Epithelial cell of proximal tubule (primary cell): ENCODE data around the gene FYB1. TPM values are rescaled to one million over a fixed set of nuclear protein-coding genes. Genes with fewer than 3 reads are reported as not detected.

Source experiments
- DNase-seq: peaks from one replicate; pipeline ENCODE4 v3.0.0-alpha.2; 2011; ENCODE audit warnings: low read depth
- H3K4me3 ChIP-seq: 2 replicates; pipeline ENCODE4 v1.5.1; 2011; ENCODE audit warnings: low read depth, mild to moderate bottlenecking, low read length
- total RNA-seq: library from RNA; depleted of rRNA; stranded (reverse); fragments of >200 nt; gene quantifications from 2 replicates; pipeline ENCODE4 v1.2.3, GENCODE V29; 2015
- TF ChIP-seq, protein P1 (sequence below): conservative IDR thresholded peaks from 2 replicates; pipeline ENCODE4 v1.5.1; 2012; ENCODE audit warnings: low read depth, mild to moderate bottlenecking, low read length

The FYB1 gene, protein sequence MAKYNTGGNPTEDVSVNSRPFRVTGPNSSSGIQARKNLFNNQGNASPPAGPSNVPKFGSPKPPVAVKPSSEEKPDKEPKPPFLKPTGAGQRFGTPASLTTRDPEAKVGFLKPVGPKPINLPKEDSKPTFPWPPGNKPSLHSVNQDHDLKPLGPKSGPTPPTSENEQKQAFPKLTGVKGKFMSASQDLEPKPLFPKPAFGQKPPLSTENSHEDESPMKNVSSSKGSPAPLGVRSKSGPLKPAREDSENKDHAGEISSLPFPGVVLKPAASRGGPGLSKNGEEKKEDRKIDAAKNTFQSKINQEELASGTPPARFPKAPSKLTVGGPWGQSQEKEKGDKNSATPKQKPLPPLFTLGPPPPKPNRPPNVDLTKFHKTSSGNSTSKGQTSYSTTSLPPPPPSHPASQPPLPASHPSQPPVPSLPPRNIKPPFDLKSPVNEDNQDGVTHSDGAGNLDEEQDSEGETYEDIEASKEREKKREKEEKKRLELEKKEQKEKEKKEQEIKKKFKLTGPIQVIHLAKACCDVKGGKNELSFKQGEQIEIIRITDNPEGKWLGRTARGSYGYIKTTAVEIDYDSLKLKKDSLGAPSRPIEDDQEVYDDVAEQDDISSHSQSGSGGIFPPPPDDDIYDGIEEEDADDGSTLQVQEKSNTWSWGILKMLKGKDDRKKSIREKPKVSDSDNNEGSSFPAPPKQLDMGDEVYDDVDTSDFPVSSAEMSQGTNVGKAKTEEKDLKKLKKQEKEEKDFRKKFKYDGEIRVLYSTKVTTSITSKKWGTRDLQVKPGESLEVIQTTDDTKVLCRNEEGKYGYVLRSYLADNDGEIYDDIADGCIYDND
- total RNA-seq, result not detected in 2 replicates

DNA sequence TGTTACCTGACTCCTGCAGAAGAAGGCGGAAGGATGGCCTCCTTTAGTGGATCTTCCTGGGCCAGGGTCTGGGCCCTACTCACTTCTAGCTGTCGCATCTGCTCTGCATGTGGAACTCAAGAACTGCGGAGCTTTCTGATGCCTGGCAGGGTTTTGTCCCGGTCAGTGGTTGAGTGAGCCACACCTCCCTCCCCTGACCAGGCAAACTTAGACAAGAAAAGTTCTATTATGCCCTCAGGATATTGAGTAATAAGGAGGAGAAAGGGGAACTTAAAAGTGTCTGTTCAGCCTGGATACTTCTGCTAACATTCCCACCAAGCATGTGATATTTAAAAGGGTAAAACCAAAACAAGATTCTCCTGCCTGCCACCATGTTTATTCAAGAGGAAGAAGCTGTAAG lies at the start of gene FYB1:
Gene FYB1, minus strand, starts transcription at position 127 of the 400 bp plus-strand sequence. CDS start 16,603 bp downstream, outside the sequence.
- TF ChIP-seq, protein P1, sequence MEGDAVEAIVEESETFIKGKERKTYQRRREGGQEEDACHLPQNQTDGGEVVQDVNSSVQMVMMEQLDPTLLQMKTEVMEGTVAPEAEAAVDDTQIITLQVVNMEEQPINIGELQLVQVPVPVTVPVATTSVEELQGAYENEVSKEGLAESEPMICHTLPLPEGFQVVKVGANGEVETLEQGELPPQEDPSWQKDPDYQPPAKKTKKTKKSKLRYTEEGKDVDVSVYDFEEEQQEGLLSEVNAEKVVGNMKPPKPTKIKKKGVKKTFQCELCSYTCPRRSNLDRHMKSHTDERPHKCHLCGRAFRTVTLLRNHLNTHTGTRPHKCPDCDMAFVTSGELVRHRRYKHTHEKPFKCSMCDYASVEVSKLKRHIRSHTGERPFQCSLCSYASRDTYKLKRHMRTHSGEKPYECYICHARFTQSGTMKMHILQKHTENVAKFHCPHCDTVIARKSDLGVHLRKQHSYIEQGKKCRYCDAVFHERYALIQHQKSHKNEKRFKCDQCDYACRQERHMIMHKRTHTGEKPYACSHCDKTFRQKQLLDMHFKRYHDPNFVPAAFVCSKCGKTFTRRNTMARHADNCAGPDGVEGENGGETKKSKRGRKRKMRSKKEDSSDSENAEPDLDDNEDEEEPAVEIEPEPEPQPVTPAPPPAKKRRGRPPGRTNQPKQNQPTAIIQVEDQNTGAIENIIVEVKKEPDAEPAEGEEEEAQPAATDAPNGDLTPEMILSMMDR, result no peak
- no peak within 1 kb of the TSS for H3K4me3 ChIP-seq
- peak; percentile 27 for DNase-seq

DNA sequence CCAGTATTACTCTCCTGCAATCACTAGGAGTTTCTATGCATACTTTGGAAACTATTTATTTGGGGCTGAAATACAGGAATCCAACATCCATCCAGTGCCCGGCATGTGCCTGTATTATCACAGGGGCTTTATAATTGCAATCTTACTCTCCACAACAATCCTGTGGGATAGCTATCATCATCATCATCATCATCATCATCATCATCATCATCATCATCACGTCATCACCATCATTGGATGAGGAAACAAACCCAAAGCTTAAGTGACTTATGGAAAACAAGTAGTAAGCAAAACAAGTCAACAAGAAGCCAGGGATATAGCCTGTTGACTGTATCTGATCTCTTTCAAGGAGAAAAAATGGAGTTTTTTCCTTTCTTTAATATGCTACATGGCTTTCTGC lies 47.8 kb upstream of the FYB1 start:
- TF ChIP-seq, protein P1, result no peak
- H3K4me3 ChIP-seq, result no peak overlapping the region
- DNase-seq, result no peak

DNA sequence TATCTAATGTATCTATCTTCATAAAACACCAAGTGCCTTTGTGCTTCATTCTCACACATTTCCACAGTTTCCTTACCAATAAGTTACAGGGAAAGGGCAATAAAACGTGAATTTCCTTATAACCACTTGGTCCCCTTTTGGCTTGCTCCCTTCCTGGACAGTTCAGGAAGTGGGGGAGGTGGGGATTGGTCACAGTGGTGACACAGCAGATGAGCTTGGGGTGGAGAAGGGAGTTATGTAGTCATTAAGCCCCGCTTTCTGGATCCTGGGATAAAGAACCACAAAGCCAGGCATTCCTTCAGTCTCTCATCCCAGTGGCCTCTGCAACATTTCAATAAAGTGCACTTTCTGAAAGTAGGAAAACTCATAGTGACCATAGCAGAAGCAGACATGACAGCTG lies 47.1 kb upstream of the FYB1 start:
- no peak overlapping the region for H3K4me3 ChIP-seq
- TF ChIP-seq, protein P1, result no peak
- DNase-seq, result no peak

DNA sequence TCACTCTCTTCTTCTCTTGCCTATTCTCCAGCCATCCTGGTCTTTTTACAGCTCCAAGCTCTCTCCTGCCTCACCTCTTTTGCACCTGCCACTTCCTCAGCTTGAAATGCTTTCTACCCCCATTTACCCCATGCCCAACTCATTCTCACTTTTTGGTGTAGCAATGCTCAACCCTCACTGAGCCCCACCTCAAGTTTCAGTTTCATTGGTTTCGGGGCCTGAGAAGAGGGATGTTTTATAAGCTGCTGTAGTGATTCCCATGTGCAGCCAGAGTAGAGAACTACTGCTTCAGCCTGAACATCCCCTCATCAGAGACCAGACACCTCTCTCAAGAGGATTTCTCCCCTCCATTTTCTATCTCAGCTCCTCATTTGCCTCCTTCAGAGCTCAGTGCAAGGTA lies 45.2 kb upstream of the FYB1 start:
- no peak for DNase-seq
- TF ChIP-seq, protein P1, result no peak
- H3K4me3 ChIP-seq, result no peak overlapping the region

DNA sequence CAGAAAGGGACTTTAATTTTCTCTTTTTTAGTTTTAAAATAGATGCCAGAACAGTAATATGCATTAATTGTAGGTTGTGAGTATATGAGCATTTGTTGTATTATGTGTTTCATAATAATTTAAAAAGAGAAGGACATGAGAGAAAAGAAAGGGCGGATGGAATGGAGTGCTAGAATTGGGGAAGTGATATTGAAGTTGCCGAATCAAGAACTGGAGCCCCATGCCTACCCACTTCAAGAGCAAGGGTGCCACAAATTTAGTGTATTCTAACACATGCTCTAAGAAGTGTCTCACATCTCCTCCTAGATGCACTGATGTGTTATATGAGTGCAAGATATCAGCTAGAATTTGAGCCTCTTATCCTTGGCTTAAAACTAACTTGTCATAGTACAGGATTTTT lies 43.6 kb upstream of the FYB1 start:
- no peak for DNase-seq
- no peak overlapping the region for H3K4me3 ChIP-seq
- TF ChIP-seq, protein P1, result no peak

DNA sequence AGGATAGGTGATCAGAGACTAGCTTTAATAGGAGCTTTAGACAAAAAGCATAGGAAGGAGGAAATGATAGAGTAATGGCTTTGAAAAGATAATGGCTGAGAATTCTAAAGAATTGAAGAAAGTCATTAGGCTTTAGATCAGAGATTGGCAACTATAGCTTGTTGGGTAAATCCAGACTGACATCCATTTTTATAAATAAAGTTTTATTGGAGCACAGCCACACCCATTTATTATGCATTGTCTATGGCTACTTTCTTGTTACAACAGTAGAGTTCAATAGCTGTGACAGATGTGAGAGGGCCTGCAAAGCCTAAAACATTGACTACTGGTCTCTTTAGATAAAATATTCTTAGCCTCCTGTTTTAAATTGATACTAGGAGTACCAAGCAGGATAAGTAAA lies 40.7 kb upstream of the FYB1 start:
- DNase-seq, result no peak
- no peak overlapping the region for H3K4me3 ChIP-seq
- TF ChIP-seq, protein P1, result no peak
